GM12872 (cell line): ENCODE data around the gene TSPAN9.

Experiments
- TF ChIP-seq, protein P1 (sequence below): IDR thresholded peaks from 3 replicates; pipeline ENCODE4 v1.5.1; 2011; ENCODE audit warnings: low read depth, mild to moderate bottlenecking, low read length, moderate library complexity; ENCODE audit not compliant: insufficient read depth

The TSPAN9 gene

GRCh38 chr12:3185260-3185870, 108.2 kb downstream of the TSPAN9 start:
- TF ChIP-seq, protein P1, sequence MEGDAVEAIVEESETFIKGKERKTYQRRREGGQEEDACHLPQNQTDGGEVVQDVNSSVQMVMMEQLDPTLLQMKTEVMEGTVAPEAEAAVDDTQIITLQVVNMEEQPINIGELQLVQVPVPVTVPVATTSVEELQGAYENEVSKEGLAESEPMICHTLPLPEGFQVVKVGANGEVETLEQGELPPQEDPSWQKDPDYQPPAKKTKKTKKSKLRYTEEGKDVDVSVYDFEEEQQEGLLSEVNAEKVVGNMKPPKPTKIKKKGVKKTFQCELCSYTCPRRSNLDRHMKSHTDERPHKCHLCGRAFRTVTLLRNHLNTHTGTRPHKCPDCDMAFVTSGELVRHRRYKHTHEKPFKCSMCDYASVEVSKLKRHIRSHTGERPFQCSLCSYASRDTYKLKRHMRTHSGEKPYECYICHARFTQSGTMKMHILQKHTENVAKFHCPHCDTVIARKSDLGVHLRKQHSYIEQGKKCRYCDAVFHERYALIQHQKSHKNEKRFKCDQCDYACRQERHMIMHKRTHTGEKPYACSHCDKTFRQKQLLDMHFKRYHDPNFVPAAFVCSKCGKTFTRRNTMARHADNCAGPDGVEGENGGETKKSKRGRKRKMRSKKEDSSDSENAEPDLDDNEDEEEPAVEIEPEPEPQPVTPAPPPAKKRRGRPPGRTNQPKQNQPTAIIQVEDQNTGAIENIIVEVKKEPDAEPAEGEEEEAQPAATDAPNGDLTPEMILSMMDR = no peak

DNA sequence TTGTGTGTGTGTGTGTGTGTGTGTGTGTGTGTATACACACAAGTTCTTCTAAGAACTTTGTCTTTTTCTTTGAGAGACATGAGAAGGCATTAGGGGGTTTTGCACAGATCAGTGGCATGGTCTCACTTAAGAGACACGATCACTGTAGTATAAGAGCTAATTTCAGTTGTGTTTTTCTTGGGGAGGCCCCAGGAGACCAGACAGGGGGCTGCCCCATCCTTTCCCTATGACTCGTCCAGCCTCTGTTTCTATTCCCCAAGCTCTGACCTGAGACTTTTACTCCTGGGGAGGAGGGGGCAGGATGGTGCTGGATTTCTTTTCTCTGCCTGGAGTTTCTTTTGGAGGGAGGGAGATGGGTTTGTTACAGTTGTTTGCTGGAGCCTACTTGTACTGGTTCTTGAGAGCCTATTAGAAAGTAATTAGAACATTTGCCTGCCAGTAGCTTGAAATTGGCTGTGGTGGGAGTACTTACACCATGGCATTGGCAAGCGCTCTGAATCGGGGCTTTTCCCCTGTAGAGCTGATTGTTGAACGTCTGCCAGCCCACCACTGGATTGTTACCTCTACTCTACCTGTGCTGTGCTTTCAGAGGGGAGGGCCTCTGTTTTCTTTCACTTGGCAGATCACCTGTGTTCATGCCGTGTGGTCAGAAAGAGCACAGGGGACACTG, 109.5 kb downstream of the TSPAN9 start:
- TF ChIP-seq, protein P1 = no peak

DNA sequence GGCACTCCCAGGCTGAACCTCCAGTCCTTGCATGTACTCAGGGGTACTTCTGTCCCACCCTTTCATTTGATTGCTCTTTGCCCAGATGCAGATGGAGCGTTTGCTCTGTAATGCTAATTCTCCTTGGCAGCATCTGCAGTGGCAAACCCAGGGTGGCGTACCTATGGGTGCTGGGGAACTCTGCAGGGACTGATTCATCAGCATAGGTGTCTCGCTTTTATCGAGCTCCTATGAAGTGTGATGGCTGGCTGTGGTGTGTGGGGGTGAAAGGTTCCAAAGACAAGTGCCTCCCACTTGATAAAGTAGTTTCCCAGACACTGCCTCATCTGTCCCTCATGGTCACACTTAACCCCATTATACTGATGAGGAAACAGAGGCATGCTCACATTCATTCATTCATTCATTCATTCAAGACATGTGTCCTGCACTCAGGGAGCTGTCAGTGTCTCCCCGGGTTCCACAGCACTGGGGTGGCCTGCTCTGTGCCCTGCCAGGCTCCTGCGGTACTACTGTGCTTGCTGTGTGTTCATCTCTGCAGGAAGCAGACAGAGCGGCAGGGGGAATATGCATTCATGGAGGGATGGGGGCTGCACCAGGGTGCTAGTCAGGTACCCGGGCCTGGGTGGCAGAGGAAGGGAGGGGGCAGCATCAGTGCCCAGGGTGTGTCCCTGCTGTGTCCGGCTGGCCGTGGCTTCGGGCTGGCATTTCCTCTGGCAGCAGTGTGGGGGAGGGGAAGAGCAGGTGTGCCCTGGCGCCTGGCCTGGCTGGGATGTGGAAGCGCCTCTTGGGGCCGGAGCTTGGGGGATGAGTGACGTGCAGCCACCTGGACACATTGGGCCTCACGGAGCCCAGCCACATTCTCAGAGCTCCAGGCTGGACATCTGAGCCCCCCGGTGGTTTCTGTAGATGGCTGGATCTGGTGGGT, 110.9 kb downstream of the TSPAN9 start:
- TF ChIP-seq, protein P1 = no peak

DNA sequence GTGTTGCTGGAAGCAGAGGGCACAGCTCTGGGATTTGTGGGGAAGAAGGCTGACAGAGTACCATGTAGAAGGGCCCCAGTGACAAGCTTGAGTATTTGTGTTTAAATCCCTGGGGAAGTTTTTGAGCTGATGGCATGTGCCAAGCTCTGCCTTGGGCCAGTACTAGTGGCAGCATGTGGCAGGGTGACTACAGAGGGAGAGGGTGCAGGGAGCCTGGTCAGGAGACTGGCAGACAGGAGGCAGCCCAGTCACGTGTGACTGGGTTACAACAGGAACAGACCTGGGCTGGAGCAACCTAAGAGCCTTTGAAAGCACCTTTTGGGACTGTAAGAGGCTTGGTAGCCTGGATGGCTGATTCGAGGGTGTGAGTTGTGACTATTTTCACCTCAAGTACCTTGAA, 112.1 kb downstream of the TSPAN9 start:
- TF ChIP-seq, protein P1 = no peak

GRCh38 chr12:3190101-3190500, 112.9 kb downstream of the TSPAN9 start:
- TF ChIP-seq, protein P1 = no peak

- TF ChIP-seq, protein P1 = no peak
Measured at GRCh38 chr12:3191450-3191849, 114.3 kb downstream of the TSPAN9 start.

DNA sequence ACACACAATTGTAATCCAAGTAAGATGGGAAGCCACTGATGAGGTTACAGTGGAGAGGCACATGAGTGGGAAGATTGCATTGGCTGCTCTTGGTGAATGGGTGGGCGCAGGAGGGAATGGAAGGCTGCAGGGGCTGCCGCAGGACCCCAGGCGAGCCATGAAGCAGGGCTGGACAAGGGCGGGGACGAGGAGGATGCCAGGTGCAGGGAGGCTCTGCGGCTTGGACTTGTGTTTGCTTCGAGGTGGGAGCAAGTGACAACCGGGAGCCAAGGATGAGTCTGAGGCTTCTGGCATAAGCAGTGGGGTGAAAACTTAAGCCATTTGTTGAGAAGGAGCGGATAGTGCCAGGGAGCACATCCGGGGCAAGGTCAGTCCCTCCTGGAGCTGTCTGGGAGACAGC, 115.0 kb downstream of the TSPAN9 start:
- TF ChIP-seq, protein P1 = no peak
